ENCODE results near the gene CNIH3. TPM values are rescaled to one million over a fixed set of nuclear protein-coding genes. Genes with fewer than 3 reads are reported as not detected.

The CNIH3 gene
- total and polyA plus RNA-seq, 10 of the 15 experiments (the other 5 are each of a cell fraction or from before 2014, with no cell fraction given) = 0.77 to 5.8 (median 1.8) TPM

DNA sequence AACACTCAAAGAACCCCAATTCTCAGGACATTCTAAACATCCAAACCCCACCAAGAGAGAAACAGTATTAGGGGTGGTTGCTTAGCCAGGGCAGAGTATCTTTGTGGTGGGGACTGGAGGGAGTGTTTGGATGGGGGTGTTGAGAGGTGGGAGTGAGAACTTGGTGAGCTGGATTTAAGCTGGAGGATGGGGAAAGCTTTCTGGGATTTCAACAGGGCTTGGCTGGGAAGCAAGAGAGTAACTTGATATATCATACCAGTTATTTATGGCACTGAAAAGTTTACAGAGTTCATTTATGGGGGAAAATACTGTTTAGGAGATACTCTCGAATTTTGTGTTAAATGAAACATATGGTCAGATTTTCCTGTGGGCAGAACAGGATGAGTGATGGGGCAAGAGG is 6.8 kb upstream of the CNIH3 start:
- no peak for DNase-seq (ENCODE audit: low read depth, low spot score)
- RAD21 ChIA-PET (ENCODE audit: unreplicated experiment) = no interaction called here
- no TSS peak for BruUV-seq (replicated peaks)
- Histone ChIP-seq H3K4me3 (no peak overlapping the region), H3K27me3 (replicated peaks in 1 of 2; ENCODE audit: control insufficient read depth in 2 of 2, insufficient read depth in 2 of 2, low read length in 1 of 2) (peaks cover 0 to 1% of the 10 kb centered on the region in 2 experiments; a peak in 3 of 4 replicates), H3K79me2 (ENCODE audit: control insufficient read depth, insufficient read depth, low read length) (no peaks in the 10 kb centered on the region), H3K9me3 (replicated peaks; ENCODE audit: control insufficient read depth, insufficient read depth, low read length) (no peaks in the 10 kb centered on the region), H3K9ac (ENCODE audit: control insufficient read depth, insufficient read depth, low read length) (no peak overlapping the region), H3K4me2 (ENCODE audit: control insufficient read depth, insufficient read depth) (no peak overlapping the region), H2AFZ (ENCODE audit: control insufficient read depth, low read depth, low read length) (no peak overlapping the region), H3K27ac (ENCODE audit: control insufficient read depth, insufficient read depth) (no peak overlapping the region), H3K4me1 (ENCODE audit: control insufficient read depth, insufficient read depth, low read length) (no peaks in the 10 kb centered on the region), H3K36me3 (ENCODE audit: control insufficient read depth in 2 of 2, insufficient read depth in 2 of 2, low read length in 1 of 2) (no peaks in the 10 kb centered on the region), H4K20me1 (ENCODE audit: control insufficient read depth, insufficient read depth) (no peaks in the 10 kb centered on the region)
- SMC1A ChIA-PET (ENCODE audit: uncharacterized antibody, unreplicated experiment) = interaction anchor here (1.2 kb wide), 1 partner anchor 94 kb away, joined by 3 read pairs; no protein-coding TSS in a partner anchor
- POLR2A ChIA-PET = no interaction called here
- TF ChIP-seq TARDBP (IDR thresholded peaks at IDR 0.05; ENCODE audit: borderline replicate concordance) = no peak
- TF ChIP-seq ZNF207 (IDR thresholded peaks at IDR 0.05; ENCODE audit: borderline replicate concordance) = no peak
- TF ChIP-seq, protein P1, sequence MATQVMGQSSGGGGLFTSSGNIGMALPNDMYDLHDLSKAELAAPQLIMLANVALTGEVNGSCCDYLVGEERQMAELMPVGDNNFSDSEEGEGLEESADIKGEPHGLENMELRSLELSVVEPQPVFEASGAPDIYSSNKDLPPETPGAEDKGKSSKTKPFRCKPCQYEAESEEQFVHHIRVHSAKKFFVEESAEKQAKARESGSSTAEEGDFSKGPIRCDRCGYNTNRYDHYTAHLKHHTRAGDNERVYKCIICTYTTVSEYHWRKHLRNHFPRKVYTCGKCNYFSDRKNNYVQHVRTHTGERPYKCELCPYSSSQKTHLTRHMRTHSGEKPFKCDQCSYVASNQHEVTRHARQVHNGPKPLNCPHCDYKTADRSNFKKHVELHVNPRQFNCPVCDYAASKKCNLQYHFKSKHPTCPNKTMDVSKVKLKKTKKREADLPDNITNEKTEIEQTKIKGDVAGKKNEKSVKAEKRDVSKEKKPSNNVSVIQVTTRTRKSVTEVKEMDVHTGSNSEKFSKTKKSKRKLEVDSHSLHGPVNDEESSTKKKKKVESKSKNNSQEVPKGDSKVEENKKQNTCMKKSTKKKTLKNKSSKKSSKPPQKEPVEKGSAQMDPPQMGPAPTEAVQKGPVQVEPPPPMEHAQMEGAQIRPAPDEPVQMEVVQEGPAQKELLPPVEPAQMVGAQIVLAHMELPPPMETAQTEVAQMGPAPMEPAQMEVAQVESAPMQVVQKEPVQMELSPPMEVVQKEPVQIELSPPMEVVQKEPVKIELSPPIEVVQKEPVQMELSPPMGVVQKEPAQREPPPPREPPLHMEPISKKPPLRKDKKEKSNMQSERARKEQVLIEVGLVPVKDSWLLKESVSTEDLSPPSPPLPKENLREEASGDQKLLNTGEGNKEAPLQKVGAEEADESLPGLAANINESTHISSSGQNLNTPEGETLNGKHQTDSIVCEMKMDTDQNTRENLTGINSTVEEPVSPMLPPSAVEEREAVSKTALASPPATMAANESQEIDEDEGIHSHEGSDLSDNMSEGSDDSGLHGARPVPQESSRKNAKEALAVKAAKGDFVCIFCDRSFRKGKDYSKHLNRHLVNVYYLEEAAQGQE (IDR thresholded peaks at IDR 0.05; ENCODE audit: low read depth, low read length) = no peak
- no peak for TF ChIP-seq ZNF217 (IDR thresholded peaks at IDR 0.05)
- no peak for TF ChIP-seq ZSCAN29 (IDR thresholded peaks at IDR 0.05)
- no peak for TF ChIP-seq SUZ12 (IDR thresholded peaks at IDR 0.05; ENCODE audit: unreplicated experiment)
- TF ChIP-seq, protein P2, sequence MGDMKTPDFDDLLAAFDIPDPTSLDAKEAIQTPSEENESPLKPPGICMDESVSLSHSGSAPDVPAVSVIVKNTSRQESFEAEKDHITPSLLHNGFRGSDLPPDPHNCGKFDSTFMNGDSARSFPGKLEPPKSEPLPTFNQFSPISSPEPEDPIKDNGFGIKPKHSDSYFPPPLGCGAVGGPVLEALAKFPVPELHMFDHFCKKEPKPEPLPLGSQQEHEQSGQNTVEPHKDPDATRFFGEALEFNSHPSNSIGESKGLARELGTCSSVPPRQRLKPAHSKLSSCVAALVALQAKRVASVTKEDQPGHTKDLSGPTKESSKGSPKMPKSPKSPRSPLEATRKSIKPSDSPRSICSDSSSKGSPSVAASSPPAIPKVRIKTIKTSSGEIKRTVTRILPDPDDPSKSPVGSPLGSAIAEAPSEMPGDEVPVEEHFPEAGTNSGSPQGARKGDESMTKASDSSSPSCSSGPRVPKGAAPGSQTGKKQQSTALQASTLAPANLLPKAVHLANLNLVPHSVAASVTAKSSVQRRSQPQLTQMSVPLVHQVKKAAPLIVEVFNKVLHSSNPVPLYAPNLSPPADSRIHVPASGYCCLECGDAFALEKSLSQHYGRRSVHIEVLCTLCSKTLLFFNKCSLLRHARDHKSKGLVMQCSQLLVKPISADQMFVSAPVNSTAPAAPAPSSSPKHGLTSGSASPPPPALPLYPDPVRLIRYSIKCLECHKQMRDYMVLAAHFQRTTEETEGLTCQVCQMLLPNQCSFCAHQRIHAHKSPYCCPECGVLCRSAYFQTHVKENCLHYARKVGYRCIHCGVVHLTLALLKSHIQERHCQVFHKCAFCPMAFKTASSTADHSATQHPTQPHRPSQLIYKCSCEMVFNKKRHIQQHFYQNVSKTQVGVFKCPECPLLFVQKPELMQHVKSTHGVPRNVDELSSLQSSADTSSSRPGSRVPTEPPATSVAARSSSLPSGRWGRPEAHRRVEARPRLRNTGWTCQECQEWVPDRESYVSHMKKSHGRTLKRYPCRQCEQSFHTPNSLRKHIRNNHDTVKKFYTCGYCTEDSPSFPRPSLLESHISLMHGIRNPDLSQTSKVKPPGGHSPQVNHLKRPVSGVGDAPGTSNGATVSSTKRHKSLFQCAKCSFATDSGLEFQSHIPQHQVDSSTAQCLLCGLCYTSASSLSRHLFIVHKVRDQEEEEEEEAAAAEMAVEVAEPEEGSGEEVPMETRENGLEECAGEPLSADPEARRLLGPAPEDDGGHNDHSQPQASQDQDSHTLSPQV (IDR thresholded peaks at IDR 0.05) = no peak
- TF ChIP-seq YBX1 (IDR thresholded peaks at IDR 0.05) = no peak
- TF ChIP-seq KLF5 (IDR thresholded peaks at IDR 0.05; ENCODE audit: partially characterized antibody) = no peak
- 0% methylated on average over 1 of the region's 1 CpG for WGBS (ENCODE audit: insufficient coverage, insufficient replicate concordance, low lambda C conversion rate, missing lambda C conversion rate)
- CTCF ChIA-PET = interaction anchor here (1.1 kb wide), 1 partner anchor 242 kb away, joined by 3 read pairs; no protein-coding TSS in a partner anchor
- FAIRE-seq = no peak
- in situ Hi-C loops (cut with MboI) (no loop called here), intact Hi-C loops (cut with micrococcal nuclease; ENCODE audit: unreplicated experiment) (no loop called here)
- no peak for ATAC-seq

Data from GM12878 (cell line).